CD1c-positive myeloid dendritic cell (primary cell): ENCODE measurements around the gene NOD2.

Experiments used
- DNase-seq: peaks from one replicate; pipeline ENCODE4 v3.0.0-alpha.2; 2016; ENCODE audit errors: extremely low spot score

Gene NOD2

GRCh38 chr16:50717494-50717893 lies 24.1 kb downstream of the NOD2 start:
- no peak for DNase-seq

GRCh38 chr16:50718061-50718760 lies 24.8 kb downstream of the NOD2 start:
- DNase-seq, result peak; percentile 30

- DNase-seq, result no peak
Measured at GRCh38 chr16:50718761-50719400, 25.5 kb downstream of the NOD2 start.

GRCh38 chr16:50719401-50720337 lies 26.3 kb downstream of the NOD2 start:
- DNase-seq, result peak; percentile 54

GRCh38 chr16:50721549-50722404 lies 28.4 kb downstream of the NOD2 start:
- DNase-seq, result no peak

- DNase-seq, result no peak
Measured at GRCh38 chr16:50722405-50722737, 29.0 kb downstream of the NOD2 start.

GRCh38 chr16:50722960-50723359 lies 29.6 kb downstream of the NOD2 start:
- DNase-seq, result no peak

GRCh38 chr16:50724306-50724705 lies 30.9 kb downstream of the NOD2 start:
- peak; percentile 17 for DNase-seq

GRCh38 chr16:50731130-50731988 lies 38.0 kb downstream of the NOD2 start:
- no peak for DNase-seq

GRCh38 chr16:50731989-50732832 lies 38.8 kb downstream of the NOD2 start:
- DNase-seq, result no peak

GRCh38 chr16:50733468-50733867 lies 40.1 kb downstream of the NOD2 start:
- no peak for DNase-seq

GRCh38 chr16:50735629-50736122 lies 42.3 kb downstream of the NOD2 start:
- DNase-seq, result peak; percentile 96

GRCh38 chr16:50736448-50736847 lies 43.0 kb downstream of the NOD2 start:
- no peak for DNase-seq

GRCh38 chr16:50737420-50737959 lies 44.1 kb downstream of the NOD2 start:
- no peak for DNase-seq

GRCh38 chr16:50739031-50739430 lies 45.6 kb downstream of the NOD2 start:
- peak; percentile 16 for DNase-seq

- DNase-seq, result peak; percentile 49
Measured at GRCh38 chr16:50740736-50741135, 47.3 kb downstream of the NOD2 start.

GRCh38 chr16:50741225-50741780 lies 47.9 kb downstream of the NOD2 start:
- no peak for DNase-seq

GRCh38 chr16:50741781-50742575 lies 48.6 kb downstream of the NOD2 start, which contains the start of gene CYLD:
Gene CYLD, plus strand, starts transcription at chr16:50742086. Its CDS starts 7,613 bp downstream, at chr16:50749699.
- peak; percentile 100 for DNase-seq
